PC-9 (cell line): ENCODE data around the gene NUP58. TPM values are rescaled to one million over a fixed set of nuclear protein-coding genes. Genes with fewer than 3 reads are reported as not detected.
"Not testable (repeated sequence)": the region's sequence is repeated elsewhere in the genome, so short reads cannot be mapped to it uniquely, and the experiment has no call there.

Experiments
- BruUV-seq: library from RNA; stranded (reverse); fragments of 400-500 nt; replicated peaks from 2 replicates; lab custom pipeline; 2021; lab: Mats Ljungman, UMichigan
- CTCF ChIA-PET: fragments of 300-600 bp; sonication (Branson Sonifier 250); formaldehyde crosslinking; loops from one replicate; lab custom pipeline; 2022; ENCODE audit warnings: antibody characterized with exemption; lab: Charles Lee
- POLR2A ChIA-PET: fragments of 300-600 bp; sonication (Branson Sonifier 250); formaldehyde crosslinking; loops from one replicate; lab custom pipeline; 2022; ENCODE audit warnings: antibody characterized with exemption; ENCODE audit not compliant: unreplicated experiment; lab: Charles Lee
- DNase-seq, 2 experiments: peaks; one replicate each; pipeline versions ENCODE4 v3.0.0 to v3.0.0-alpha.2; 2015 to 2022; ENCODE audit warnings: mixed read lengths in 1 of 2
- H2AFZ ChIP-seq: fragments of 200-600 bp; sonication (generic); 2 replicates; pipeline ENCODE4 v1.8.1; 2017; ENCODE audit warnings: antibody characterized with exemption
- H3F3A ChIP-seq: fragments of 200-600 bp; sonication (generic); 2 replicates; pipeline ENCODE4 v1.8.1; 2017; ENCODE audit warnings: antibody characterized with exemption, mild to moderate bottlenecking, low read depth; ENCODE audit not compliant: insufficient read depth
- H3K27ac ChIP-seq: fragments of 200-600 bp; sonication (generic); 2 replicates; pipeline ENCODE4 v1.6.1; 2016; ENCODE audit warnings: mixed run types
- H3K27me3 ChIP-seq: fragments of 200-600 bp; sonication (generic); 2 replicates; pipeline ENCODE4 v1.6.1; 2016; ENCODE audit warnings: low read depth, mixed run types; ENCODE audit not compliant: insufficient read depth
- H3K36me3 ChIP-seq: fragments of 200-600 bp; sonication (generic); 2 replicates; pipeline ENCODE4 v1.6.1; 2016; ENCODE audit warnings: low read depth, mixed run types
- H3K4me1 ChIP-seq: fragments of 200-600 bp; sonication (generic); replicated peaks from 2 replicates; pipeline ENCODE4 v1.6.1; 2016; ENCODE audit warnings: mixed run types; ENCODE audit not compliant: insufficient read depth
- H3K4me2 ChIP-seq: fragments of 200-600 bp; sonication (generic); 2 replicates; pipeline ENCODE4 v1.6.1; 2017; ENCODE audit warnings: mixed run types
- H3K4me3 ChIP-seq: fragments of 200-600 bp; sonication (generic); 2 replicates; pipeline ENCODE4 v1.6.1; 2016; ENCODE audit warnings: mixed run types
- H3K79me2 ChIP-seq: fragments of 200-600 bp; sonication (generic); 2 replicates; pipeline ENCODE4 v1.6.1; 2017; ENCODE audit warnings: low read depth, mixed run types
- H3K9me2 ChIP-seq: fragments of 200-600 bp; sonication (generic); 2 replicates; pipeline ENCODE4 v1.8.1; 2017; ENCODE audit warnings: mild to moderate bottlenecking; ENCODE audit not compliant: insufficient read depth
- H3K9me3 ChIP-seq: fragments of 200-600 bp; sonication (generic); 2 replicates; pipeline ENCODE4 v1.8.1; 2016; ENCODE audit warnings: low read depth; ENCODE audit not compliant: insufficient read depth
- H4K20me1 ChIP-seq: fragments of 200-600 bp; sonication (generic); 2 replicates; pipeline ENCODE4 v1.8.1; 2017; ENCODE audit not compliant: insufficient read depth
- CTCF ChIP-seq: fragments of 200-600 bp; sonication (generic); conservative IDR thresholded peaks from 2 replicates; pipeline ENCODE4 v1.6.1; 2017; ENCODE audit warnings: mixed run types, antibody characterized with exemption, mild to moderate bottlenecking, moderate library complexity
- EZH2 ChIP-seq: fragments of 200-600 bp; sonication (generic); IDR thresholded peaks from 2 replicates; pipeline ENCODE4 v1.8.0; 2017; ENCODE audit warnings: antibody characterized with exemption, low read depth
- intact Hi-C: fragments of 100-400 bp; cut with micrococcal nuclease; formaldehyde crosslinking; loops from one replicate; pipeline ENCODE4 v1.10.0; 2022; ENCODE audit not compliant: unreplicated experiment
- total RNA-seq: library from RNA; stranded (reverse); gene quantifications from 2 replicates; pipeline ENCODE4 v1.2.3, GENCODE V29; 2021

Gene NUP58
- total RNA-seq, 1 experiment from 2014 or later, result 55.1 TPM

GRCh38 chr13:25310891-25311290 lies 9.5 kb downstream of the NUP58 start:
- no peak overlapping the region for H3K4me3 ChIP-seq
- H3K4me2 ChIP-seq, result no peak overlapping the region
- ChIA-PET CTCF (no interaction called here), POLR2A (no interaction called here)
- H3K36me3 ChIP-seq, result peaks cover 48% of the 10 kb centered on the region
- no peak for TF ChIP-seq CTCF
- TF ChIP-seq EZH2, result no peak
- no peaks in the 10 kb centered on the region for H4K20me1 ChIP-seq
- H3F3A ChIP-seq, result peaks cover 12% of the 10 kb centered on the region; the same call in 1 of the 2 replicates
- 0 out of 2 replicates have a peak, but pooled peaks cover under 1% of the 10 kb centered on the region for H3K4me1 ChIP-seq
- intact Hi-C loops, result no loop called here
- no peak for DNase-seq
- no TSS peak for BruUV-seq
- H3K79me2 ChIP-seq, result peaks cover 35% of the 10 kb centered on the region
- H3K9me2 ChIP-seq, result no peaks in the 10 kb centered on the region
- H2AFZ ChIP-seq, result no peak overlapping the region
- no peaks in the 10 kb centered on the region for H3K9me3 ChIP-seq
- no peaks in the 10 kb centered on the region for H3K27me3 ChIP-seq
- 0 out of 2 replicates have a peak overlapping the region, but pooled peaks have one; percentile 7 for H3K27ac ChIP-seq

GRCh38 chr13:25318946-25319345 lies 17.5 kb downstream of the NUP58 start:
- peaks cover 27% of the 10 kb centered on the region for H3K4me1 ChIP-seq
- intact Hi-C loops, CTCF ChIA-PET, H3K4me3 ChIP-seq, H3K9me2 ChIP-seq, BruUV-seq, H2AFZ ChIP-seq, H3K9me3 ChIP-seq, H3K79me2 ChIP-seq, H3K27me3 ChIP-seq, H4K20me1 ChIP-seq: not testable (repeated sequence)
- H3K27ac ChIP-seq, result peak overlapping the region; percentile 83
- H3K4me2 ChIP-seq, result peak overlapping the region; percentile 43; the same call in 1 of the 2 replicates
- H3K36me3 ChIP-seq, result peaks cover 54% of the 10 kb centered on the region
- peak in 1 of 2 experiments; percentile 62 for DNase-seq
- POLR2A ChIA-PET, result interaction anchor here (0.6 kb wide), 1 partner anchor 202 kb away, joined by 3 read pairs; no protein-coding TSS in a partner anchor
- H3F3A ChIP-seq, result peaks cover 32% of the 10 kb centered on the region

- Histone ChIP-seq H3K4me1 (peaks cover 27% of the 10 kb centered on the region), H3K4me2 (no peak overlapping the region), H2AFZ (no peak overlapping the region), H3F3A (peaks cover 31% of the 10 kb centered on the region), H3K4me3 (no peak overlapping the region), H3K9me3 (no peaks in the 10 kb centered on the region), H3K9me2 (no peaks in the 10 kb centered on the region), H4K20me1 (no peaks in the 10 kb centered on the region), H3K27me3 (no peaks in the 10 kb centered on the region), H3K27ac (peak overlapping the region; percentile 83; the same call in 1 of the 2 replicates), H3K79me2 (no peaks in the 10 kb centered on the region), H3K36me3 (peaks cover 56% of the 10 kb centered on the region)
- TF ChIP-seq CTCF, result no peak
- TF ChIP-seq EZH2, result no peak
- intact Hi-C loops, result no loop called here
- no TSS peak for BruUV-seq
- ChIA-PET POLR2A (no interaction called here), CTCF (no interaction called here)
- no peak for DNase-seq
Measured at GRCh38 chr13:25319771-25320170, 18.3 kb downstream of the NUP58 start.

GRCh38 chr13:25324100-25324499 lies 22.7 kb downstream of the NUP58 start:
- Histone ChIP-seq H3K27me3 (no peaks in the 10 kb centered on the region), H3K4me3 (no peak overlapping the region), H3K9me2 (no peaks in the 10 kb centered on the region), H4K20me1 (no peaks in the 10 kb centered on the region), H3F3A (peaks cover 13% of the 10 kb centered on the region; the same call in 1 of the 2 replicates), H3K79me2 (no peaks in the 10 kb centered on the region), H3K27ac (no peak overlapping the region), H3K4me2 (no peak overlapping the region), H3K9me3 (no peaks in the 10 kb centered on the region), H3K4me1 (peaks cover 2% of the 10 kb centered on the region; the same call in 1 of the 2 replicates), H2AFZ (no peak overlapping the region), H3K36me3 (peaks cover 67% of the 10 kb centered on the region)
- BruUV-seq, result no TSS peak
- POLR2A ChIA-PET, result no interaction called here
- intact Hi-C loops, result no loop called here
- DNase-seq, result no peak
- CTCF ChIA-PET, result no interaction called here
- TF ChIP-seq EZH2 (no peak), CTCF (no peak)
